GM23338 (cell line): ENCODE measurements around the gene NHERF1. TPM values are rescaled to one million over a fixed set of nuclear protein-coding genes. Genes with fewer than 3 reads are reported as not detected.

Experiments
- ATAC-seq: fragments of 200-7000 bp; cut with Tn5 transposase; 3 replicates; pipeline ENCODE4 v1.9.1; 2020
- DNase-seq: peaks from one replicate; pipeline ENCODE4 v3.0.0-alpha.2; 2015; ENCODE audit warnings: low spot score
- H2AFZ ChIP-seq: fragments of 200-600 bp; sonication (generic); 2 replicates; pipeline ENCODE4 v1.8.0; 2016; ENCODE audit warnings: antibody characterized with exemption, mild to moderate bottlenecking, moderate library complexity
- H3F3A ChIP-seq: fragments of 200-600 bp; sonication (generic); replicated peaks from 2 replicates; pipeline ENCODE4 v1.8.0; 2017; ENCODE audit warnings: antibody characterized with exemption, mixed run types, low read depth
- H3K27ac ChIP-seq: fragments of 200-600 bp; sonication (generic); 2 replicates; pipeline ENCODE4 v1.6.1; 2016; ENCODE audit warnings: low read depth
- H3K27me3 ChIP-seq: fragments of 200-600 bp; sonication (generic); 2 replicates; pipeline ENCODE4 v1.8.0; 2016; ENCODE audit warnings: mild to moderate bottlenecking, mixed run types, moderate library complexity; ENCODE audit not compliant: insufficient read depth
- H3K36me3 ChIP-seq: fragments of 200-600 bp; sonication (generic); 2 replicates; pipeline ENCODE4 v1.8.0; 2016; ENCODE audit warnings: mild to moderate bottlenecking; ENCODE audit not compliant: insufficient read depth
- H3K4me1 ChIP-seq: fragments of 200-600 bp; sonication (generic); 2 replicates; pipeline ENCODE4 v1.8.0; 2016; ENCODE audit warnings: mild to moderate bottlenecking, moderate library complexity; ENCODE audit not compliant: insufficient read depth
- H3K4me2 ChIP-seq: fragments of 200-600 bp; sonication (generic); 2 replicates; pipeline ENCODE4 v1.7.1; 2017; ENCODE audit warnings: mixed run types
- H3K4me3 ChIP-seq: fragments of 200-600 bp; sonication (generic); 2 replicates; pipeline ENCODE4 v1.6.1; 2016; ENCODE audit warnings: mixed run types
- H3K79me2 ChIP-seq: fragments of 200-600 bp; sonication (generic); replicated peaks from 2 replicates; pipeline ENCODE4 v1.8.0; 2017; ENCODE audit warnings: mild to moderate bottlenecking; ENCODE audit not compliant: insufficient read depth
- H3K9me2 ChIP-seq: fragments of 200-600 bp; sonication (generic); 2 replicates; pipeline ENCODE4 v1.8.0; 2017; ENCODE audit not compliant: insufficient read depth
- H4K20me1 ChIP-seq: fragments of 200-600 bp; sonication (generic); replicated peaks from 2 replicates; pipeline ENCODE4 v1.8.0; 2017; ENCODE audit warnings: mild to moderate bottlenecking; ENCODE audit not compliant: insufficient read depth
- H3K27ac Mint-ChIP-seq: 2 replicates; pipeline ENCODE4 v1.8.0; 2020; ENCODE audit warnings: inconsistent platforms, mild to moderate bottlenecking, moderate library complexity, mixed read lengths
- H3K27me3 Mint-ChIP-seq: 3 replicates; pipeline ENCODE4 v1.8.0; 2022; ENCODE audit warnings: low read depth, mild to moderate bottlenecking, moderate library complexity, mixed read lengths, inconsistent platforms; ENCODE audit not compliant: insufficient read depth, poor library complexity
- H3K36me3 Mint-ChIP-seq: 3 replicates; pipeline ENCODE4 v1.8.0; 2021; ENCODE audit warnings: low read depth, mild to moderate bottlenecking, inconsistent platforms, moderate library complexity, mixed read lengths
- H3K4me1 Mint-ChIP-seq: 3 replicates; pipeline ENCODE4 v1.8.0; 2020; ENCODE audit warnings: mild to moderate bottlenecking, inconsistent platforms, mixed read lengths
- H3K4me3 Mint-ChIP-seq: 3 replicates; pipeline ENCODE4 v1.8.0; 2021; ENCODE audit warnings: moderate library complexity, mild to moderate bottlenecking, inconsistent platforms, mixed read lengths
- H3K9me3 Mint-ChIP-seq: 3 replicates; pipeline ENCODE4 v1.8.0; 2020; ENCODE audit warnings: moderate library complexity, mild to moderate bottlenecking, inconsistent platforms, mixed read lengths
- CREB1 ChIP-seq: fragments of 250-450 bp; sonication (Bioruptor Pico); IDR thresholded peaks from 2 replicates; pipeline ENCODE4 v1.5.0; 2020; ENCODE audit warnings: low read depth, mild to moderate bottlenecking, moderate library complexity
- CTCF ChIP-seq, 2 experiments: fragments of 200-600 bp in 1 of 2; sonication (generic) in 1 of 2; conservative IDR thresholded peaks; 2 replicates each; pipeline versions ENCODE4 v1.5.1 to v1.6.1; 2016 to 2017; ENCODE audit warnings: antibody characterized with exemption in 2 of 2, low read depth in 2 of 2, mild to moderate bottlenecking in 2 of 2, moderate library complexity in 1 of 2
- EZH2 ChIP-seq: fragments of 200-600 bp; sonication (generic); IDR thresholded peaks from one replicate; pipeline ENCODE4 v1.8.0; 2017; ENCODE audit warnings: antibody characterized with exemption, mild to moderate bottlenecking, low read depth; ENCODE audit not compliant: unreplicated experiment
- EZH2phosphoT487 ChIP-seq: fragments of 200-600 bp; sonication (generic); IDR thresholded peaks from one replicate; pipeline ENCODE4 v1.8.1; 2018; ENCODE audit warnings: antibody characterized with exemption; ENCODE audit not compliant: unreplicated experiment
- JUNB ChIP-seq: IDR thresholded peaks from one replicate; pipeline ENCODE4 v1.6.1; 2016; ENCODE audit warnings: antibody characterized with exemption; ENCODE audit not compliant: unreplicated experiment
- NANOG ChIP-seq: IDR thresholded peaks from 2 replicates; pipeline ENCODE4 v1.6.1; 2016; ENCODE audit warnings: antibody characterized with exemption, borderline replicate concordance
- POLR2AphosphoS5 ChIP-seq: IDR thresholded peaks from 2 replicates; pipeline ENCODE4 v1.6.1; 2016; ENCODE audit warnings: antibody characterized with exemption, low read depth
- REST ChIP-seq: IDR thresholded peaks from one replicate; pipeline ENCODE4 v1.6.1; 2018; ENCODE audit warnings: antibody characterized with exemption; ENCODE audit not compliant: unreplicated experiment
- STAT1 ChIP-seq: IDR thresholded peaks from one replicate; pipeline ENCODE4 v1.6.1; 2016; ENCODE audit warnings: antibody characterized with exemption; ENCODE audit not compliant: unreplicated experiment
- ZNF331 ChIP-seq: fragments of 250-450 bp; sonication (Bioruptor Pico); IDR thresholded peaks from 2 replicates; pipeline ENCODE4 v1.5.0; 2020; ENCODE audit warnings: low read depth, mild to moderate bottlenecking, moderate library complexity
- polyA plus RNA-seq: library from polyadenylated mRNA; unstranded; fragments of >200 nt; fragmentation: Nextera tagmentation; extraction: Ambion mirVana; gene quantifications from 2 replicates; pipeline ENCODE4 v1.2.1, GENCODE V29; 2016
- total RNA-seq: library from RNA; depleted of rRNA; stranded (reverse); fragments of >200 nt; shearing (Covaris generic); gene quantifications from 2 replicates; pipeline ENCODE4 v1.2.3, GENCODE V29; 2014

The NHERF1 gene
- total and polyA plus RNA-seq, 2 experiments from 2014 or later, result 48.8 to 100 TPM

- H3K27me3 Mint-ChIP-seq, result peaks cover 10% of the 10 kb centered on the region
- H4K20me1 ChIP-seq, result peaks cover 12% of the 10 kb centered on the region
These were observed 55.0 kb downstream of the NHERF1 start for GRCh38 chr17:74803388-74803930.

GRCh38 chr17:74803971-74804370 lies 55.5 kb downstream of the NHERF1 start:
- no peak for ATAC-seq
- H3K4me1 Mint-ChIP-seq, result no peaks in the 10 kb centered on the region
- no peak for TF ChIP-seq EZH2phosphoT487
- no peak for TF ChIP-seq REST
- no peak for TF ChIP-seq ZNF331
- no peak for TF ChIP-seq STAT1
- TF ChIP-seq JUNB, result no peak
- TF ChIP-seq CTCF (conservative IDR thresholded peaks at IDR 0.05; ENCODE audit: low read depth in 2 of 2), result no peak
- TF ChIP-seq CREB1, result no peak
- no peak for TF ChIP-seq NANOG
- TF ChIP-seq POLR2AphosphoS5, result no peak

More at GRCh38 chr17:74803388-74803930, 55.0 kb downstream of the NHERF1 start:
- DNase-seq (no peak), ATAC-seq (no peak)
- Histone ChIP-seq H3F3A (no peaks in the 10 kb centered on the region), H3K4me3 (no peak overlapping the region), H2AFZ (no peak overlapping the region), H3K9me2 (no peaks in the 10 kb centered on the region), H3K27ac (no peak overlapping the region), H3K4me2 (no peak overlapping the region), H3K79me2 (no peaks in the 10 kb centered on the region), H3K4me1 (no peaks in the 10 kb centered on the region), H3K36me3 (no peaks in the 10 kb centered on the region), H3K27me3 (no peaks in the 10 kb centered on the region)
- Mint-ChIP-seq H3K36me3 (peaks cover 22% of the 10 kb centered on the region), H3K9me3 (no peaks in the 10 kb centered on the region), H3K27ac (no peak overlapping the region), H3K4me1 (no peaks in the 10 kb centered on the region), H3K4me3 (no peak overlapping the region)
- no peak for TF ChIP-seq NANOG
- no peak for TF ChIP-seq STAT1
- no peak for TF ChIP-seq POLR2AphosphoS5
- TF ChIP-seq EZH2, result no peak
- TF ChIP-seq REST, result no peak

More at GRCh38 chr17:74803971-74804370, 55.5 kb downstream of the NHERF1 start:
- no peaks in the 10 kb centered on the region for H3K9me3 Mint-ChIP-seq
- peaks cover 10% of the 10 kb centered on the region for H3K27me3 Mint-ChIP-seq
- H3K36me3 Mint-ChIP-seq, result peaks cover 19% of the 10 kb centered on the region
- no peak overlapping the region for H3K4me3 Mint-ChIP-seq
- no peak overlapping the region for H3K27ac Mint-ChIP-seq
- Histone ChIP-seq H3K27me3 (no peaks in the 10 kb centered on the region), H3K9me2 (no peaks in the 10 kb centered on the region), H3K4me3 (no peak overlapping the region), H3K4me2 (no peak overlapping the region), H4K20me1 (peaks cover 15% of the 10 kb centered on the region), H3K36me3 (no peaks in the 10 kb centered on the region), H3F3A (no peaks in the 10 kb centered on the region), H2AFZ (no peak overlapping the region), H3K27ac (no peak overlapping the region), H3K79me2 (no peaks in the 10 kb centered on the region), H3K4me1 (no peaks in the 10 kb centered on the region)
- DNase-seq, result no peak
